GM21737 (cell line): ENCODE measurements around the gene PARVB.
"Not testable (repeated sequence)": the region's sequence is repeated elsewhere in the genome, so short reads cannot be mapped to it uniquely, and the experiment has no call there.

ENCODE experiments used
- ATAC-seq: cut with Tn5 transposase; IDR thresholded peaks from one replicate; pipeline ENCODE4 v1.9.1; 2021; ENCODE audit warnings: mild to moderate bottlenecking, moderate library complexity; ENCODE audit not compliant: unreplicated experiment

The PARVB gene

DNA sequence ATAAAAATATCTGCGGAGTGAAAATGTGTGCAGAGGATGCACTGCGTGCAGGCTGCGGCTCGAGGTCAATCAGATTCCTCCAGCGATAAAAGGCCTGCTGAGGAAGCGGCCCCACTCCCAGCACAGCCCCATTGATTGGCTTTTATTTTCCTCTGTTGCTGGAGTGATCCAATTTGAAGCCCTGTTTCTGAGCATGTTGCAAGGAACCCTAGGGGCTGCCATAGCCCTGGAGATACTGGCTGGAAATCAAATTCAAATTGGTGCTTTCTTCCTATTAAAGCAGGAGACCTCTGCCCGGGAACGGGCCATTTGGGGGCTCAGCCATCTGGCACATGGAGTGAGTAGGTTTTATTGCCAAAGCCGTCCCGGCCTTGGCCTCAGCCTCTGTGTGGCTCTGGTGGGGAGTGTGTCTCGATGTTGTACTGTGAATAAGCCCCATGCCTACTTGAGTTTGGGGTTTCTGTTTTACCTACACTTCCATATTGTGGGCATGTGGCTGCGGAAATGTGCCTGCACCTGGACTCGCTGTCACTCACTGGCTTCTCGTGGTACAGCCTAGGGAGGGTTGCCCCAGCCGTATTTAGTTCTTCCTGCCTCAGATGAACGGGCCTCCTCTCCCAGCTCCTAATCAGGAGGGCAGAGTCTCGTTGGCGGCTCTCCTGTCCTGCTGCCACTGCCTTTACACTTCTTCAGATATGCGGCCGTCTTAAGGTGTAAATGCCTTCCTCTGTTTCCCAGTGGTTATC is 25.6 kb downstream of the PARVB start:
- no peak for ATAC-seq

DNA sequence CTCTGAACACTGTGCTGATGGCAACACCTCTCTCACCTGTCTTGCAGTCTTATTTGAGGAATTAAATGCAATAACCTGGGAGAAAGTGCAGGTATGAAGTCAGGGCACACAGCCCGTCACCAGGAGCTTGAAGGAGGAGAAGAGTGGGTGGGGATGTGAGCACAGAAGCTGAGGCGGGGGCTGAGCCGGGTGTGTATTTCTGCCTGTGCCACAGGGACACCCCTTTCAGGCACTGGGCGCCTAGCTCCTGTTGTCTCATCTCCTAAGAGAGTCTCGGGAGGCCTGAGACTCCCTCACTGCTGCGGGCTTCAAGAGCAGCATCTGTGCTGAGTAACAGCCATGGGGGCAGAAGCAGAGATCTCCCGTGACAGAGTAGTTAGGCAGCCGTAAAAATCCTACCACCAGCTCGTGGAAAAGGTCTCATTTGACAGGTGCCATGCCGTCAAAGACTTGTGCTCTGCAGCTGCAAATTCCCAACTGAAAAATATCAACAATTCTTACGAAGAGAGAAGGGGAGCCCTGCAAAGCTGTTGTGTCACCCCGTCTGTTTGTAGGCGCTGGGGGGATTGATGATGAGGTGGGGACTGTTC is 26.8 kb downstream of the PARVB start:
- no peak for ATAC-seq

DNA sequence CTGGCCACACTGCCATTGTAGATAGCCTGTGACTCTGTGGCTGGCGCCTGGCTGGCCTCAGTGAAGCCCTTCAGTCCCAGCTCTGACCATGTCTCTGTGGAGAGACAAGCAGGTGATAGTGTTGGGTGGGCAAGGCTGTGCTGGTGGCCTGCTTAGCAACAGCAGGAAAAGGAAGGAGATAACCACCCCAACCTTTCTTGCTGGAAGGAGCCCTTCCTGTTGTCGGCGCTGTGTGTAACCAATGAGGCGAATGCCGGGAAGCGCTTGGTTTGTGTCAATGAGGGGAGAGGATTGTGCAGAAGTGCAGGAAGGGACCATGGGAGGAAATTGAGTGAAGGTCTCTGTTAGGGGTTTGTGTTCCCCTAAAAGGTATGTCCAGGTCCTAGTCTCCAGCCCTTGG is 27.3 kb downstream of the PARVB start:
- no peak for ATAC-seq

DNA sequence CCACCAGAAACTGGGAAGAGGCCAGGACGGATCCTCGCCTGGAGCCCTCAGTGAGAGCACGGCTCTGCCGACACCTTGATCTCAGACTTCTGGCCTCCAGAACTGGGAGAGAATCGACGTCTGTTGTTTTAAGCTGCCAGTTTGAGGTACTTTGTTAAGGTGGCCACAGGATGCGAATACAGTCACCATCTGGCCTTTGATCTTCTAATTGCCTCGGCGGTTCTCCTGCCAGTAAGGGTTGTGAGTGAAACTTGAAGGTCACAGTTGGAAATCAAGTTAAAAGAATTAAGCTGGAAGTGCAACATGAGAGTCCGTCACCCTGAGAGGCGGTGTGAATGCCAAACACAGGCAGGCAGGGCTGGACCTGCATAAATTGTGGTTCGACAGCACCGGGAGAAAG is 27.9 kb downstream of the PARVB start:
- ATAC-seq, result no peak

DNA sequence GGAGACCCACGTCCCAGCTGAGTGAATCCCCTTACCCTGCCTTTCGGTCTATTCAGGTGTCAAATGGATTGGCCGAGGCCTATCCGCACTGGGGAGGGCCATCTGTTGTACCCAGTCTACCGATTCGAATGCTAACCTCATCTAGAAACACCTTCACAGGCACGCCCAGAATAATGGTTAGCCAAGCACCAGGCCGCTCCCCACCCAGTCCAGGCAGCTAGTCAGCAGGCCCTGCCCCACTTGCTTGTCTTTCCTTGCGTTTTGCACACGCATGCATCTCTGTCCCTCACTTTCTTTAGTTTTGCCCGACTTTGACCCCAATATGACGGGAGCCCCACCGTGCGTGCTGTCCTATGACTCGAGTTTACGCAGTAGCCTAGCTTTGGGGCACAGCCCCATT is 31.7 kb downstream of the PARVB start:
- no peak for ATAC-seq

DNA sequence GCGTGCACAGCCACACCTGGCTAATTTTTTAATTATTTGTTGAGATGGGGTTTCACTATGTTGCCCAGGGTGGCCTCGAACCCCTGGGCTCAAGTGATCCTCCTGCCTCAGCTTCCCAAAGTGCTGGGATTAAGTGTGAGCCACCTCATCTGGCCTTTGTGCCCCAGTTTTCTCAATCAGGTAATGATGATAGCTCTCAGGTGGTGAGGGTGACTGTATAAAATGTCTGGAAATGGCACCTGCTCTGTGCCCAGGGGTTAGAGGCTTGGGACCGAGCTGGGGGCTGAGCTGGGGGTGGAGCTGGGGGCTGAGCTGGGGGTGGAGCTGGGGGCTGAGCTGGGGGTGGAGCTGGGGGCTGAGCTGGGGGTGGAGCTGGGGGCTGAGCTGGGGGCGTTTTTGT is 32.5 kb downstream of the PARVB start:
- not testable (repeated sequence) for ATAC-seq

DNA sequence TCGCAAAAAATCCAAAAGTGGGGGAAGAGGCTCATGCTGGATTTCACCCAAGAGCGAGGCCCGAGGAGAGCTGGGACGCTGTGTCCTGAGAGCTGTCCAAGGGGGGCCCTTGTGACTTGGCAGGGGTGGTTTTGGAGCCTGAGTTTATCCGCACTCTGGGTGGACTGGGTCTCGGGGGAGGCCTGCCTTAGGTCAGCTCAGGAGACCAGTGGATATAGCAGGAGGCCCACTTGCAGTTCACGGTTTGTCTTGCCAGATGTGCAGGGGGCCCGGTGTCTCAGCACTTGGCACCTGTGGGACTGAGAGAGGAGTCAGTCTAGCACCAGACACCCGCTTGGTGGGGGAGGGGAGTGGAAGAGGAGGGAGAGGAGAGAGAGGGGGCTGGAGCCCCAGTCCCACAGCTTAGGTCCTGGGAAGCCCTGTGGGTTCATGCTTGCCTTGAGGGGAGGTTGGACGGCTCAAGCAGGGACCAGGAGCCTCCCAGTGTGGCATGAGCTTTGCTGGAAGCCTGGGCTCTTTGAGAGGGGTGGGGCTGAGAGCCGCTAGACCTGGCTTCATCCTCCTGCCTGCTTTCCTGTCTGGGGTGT is 33.4 kb downstream of the PARVB start:
- ATAC-seq, result no peak

DNA sequence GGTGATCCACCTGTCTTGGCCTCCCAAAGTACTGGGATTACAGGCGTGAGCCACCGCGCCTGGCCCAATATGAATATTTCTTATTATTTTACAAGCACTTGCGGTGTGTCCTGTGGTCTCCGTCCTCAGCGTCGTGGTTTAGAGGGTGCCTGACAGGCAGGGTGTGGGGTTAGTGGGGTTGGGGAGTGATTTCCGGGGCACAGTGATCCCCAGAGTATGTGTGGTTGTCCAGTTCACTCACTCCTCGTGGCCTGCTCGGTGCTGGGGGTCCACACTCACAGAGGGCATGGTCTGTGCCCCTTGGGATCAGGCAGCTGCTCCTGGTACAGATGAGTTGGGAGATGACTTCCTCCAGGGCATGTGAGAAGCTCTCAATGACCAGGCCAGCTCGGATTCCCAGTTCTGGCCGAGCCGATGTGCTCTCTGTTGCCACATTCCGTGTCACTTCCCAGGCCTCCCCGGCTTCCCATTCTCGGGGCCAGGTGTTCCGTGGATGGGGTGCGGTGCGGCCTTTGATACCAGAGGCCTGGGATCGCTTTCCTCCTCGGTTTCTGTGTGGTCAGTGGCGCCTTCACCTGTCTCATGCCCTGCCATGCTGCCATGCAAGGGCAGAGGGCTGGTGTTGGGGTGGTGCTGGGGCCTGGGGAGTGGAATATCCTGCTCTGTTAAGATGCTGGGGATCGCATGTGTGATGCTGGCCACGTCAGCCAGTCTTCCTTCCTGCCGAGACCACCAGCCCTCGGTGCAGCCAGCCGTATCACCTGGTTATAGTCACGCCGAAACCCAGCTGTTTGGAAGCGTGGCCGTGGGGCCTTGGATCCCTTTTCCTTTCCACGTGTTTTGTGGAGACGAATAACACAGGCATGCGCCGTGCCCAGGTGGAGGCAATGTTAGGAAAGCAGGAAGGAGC is 39.6 kb downstream of the PARVB start:
- no peak for ATAC-seq

DNA sequence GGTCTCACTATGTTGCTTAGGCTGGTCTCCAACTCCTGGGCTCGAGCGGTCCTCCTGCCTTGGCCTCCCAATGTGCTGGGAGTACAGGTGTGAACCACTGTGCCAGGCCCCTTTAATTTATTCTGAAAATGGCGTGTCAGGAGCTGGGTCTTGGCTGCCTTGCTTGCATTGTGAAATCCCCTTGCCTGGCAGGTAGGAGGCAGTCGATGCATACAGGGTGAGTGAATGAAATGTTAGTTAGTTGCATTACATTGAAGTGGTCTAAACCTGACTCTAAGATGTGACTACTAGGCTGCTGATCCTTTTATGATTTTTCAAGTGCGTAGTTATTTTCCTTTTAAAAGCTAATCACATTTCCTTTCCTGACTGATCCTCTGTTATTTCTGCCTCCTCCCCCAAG is 42.9 kb downstream of the PARVB start:
- ATAC-seq, result no peak

DNA sequence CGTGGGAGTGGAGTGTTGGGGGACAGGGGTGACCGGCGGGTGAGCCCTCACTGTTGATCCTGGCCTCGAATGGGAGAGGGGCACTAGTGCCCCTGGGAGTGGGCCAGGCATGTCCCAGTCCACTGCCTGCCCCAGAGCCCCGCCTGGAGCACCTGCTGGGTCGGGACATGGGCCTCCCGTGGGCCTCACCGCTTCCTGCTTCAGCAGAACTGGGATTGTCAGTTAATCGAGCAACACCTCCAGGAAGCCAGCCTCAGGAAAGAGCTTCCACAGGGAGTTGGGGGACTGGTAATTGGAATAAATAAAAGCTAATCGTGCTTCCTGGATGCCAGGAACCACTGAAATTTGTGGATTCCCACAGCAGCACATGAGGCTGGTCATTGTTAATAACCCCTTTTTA is 43.8 kb downstream of the PARVB start:
- no peak for ATAC-seq

DNA sequence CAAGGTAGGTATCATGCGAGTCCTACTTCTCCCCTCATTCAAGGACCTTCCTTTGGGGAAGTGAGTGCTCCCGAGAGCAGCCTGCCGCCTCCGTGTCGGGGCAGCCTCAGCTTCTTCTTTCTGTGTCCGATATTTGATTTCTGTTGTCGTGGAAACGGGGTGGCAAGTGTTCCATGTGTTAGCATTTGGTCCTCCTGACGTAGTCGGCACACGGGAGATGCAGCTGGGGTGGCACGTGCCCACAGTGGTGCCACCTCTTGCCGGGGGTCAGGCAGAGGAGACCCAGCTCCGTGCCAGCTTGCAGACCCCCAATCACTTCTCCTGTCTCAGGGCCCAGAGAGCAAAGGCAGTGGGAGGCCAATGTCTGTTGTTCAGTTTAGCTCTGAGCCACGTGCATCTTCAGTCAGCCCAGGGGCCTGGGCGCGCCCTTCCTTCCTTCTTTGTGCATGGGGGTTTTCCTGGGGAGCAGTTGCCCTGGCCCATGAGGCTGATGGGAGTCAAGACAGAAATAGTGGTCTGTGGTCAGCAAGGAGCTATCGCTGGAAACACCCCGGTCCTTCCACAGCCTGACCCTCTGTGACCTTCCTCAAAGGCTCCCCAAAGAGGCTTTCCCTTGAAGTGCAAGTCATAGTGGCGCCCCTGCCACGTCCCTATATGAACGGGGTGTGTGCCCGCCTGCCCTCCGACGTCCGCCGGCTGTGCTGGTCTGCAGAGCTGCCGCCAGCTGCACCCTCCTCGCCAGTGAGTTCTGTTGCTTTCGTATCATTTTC is 44.5 kb downstream of the PARVB start:
- ATAC-seq, result peak; percentile 42

DNA sequence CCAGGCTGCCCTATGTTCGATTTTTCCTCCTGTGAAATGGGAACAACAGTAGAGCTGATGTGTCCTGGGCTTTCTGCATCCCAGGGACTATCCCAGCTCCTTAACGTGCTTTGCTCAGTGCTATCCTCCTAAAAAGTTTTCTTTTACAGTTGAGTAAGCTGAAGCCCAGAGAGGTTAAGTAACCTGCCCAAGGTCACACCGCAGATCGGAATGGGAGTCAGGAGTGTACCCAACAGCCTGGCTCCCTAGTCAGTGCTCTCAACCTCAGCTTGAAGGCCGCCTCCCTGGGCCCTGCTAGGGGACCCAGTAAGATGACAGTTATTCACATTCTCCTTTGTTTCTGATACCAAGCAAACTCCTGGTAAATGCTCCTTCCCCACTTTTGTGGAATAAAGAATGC is 45.9 kb downstream of the PARVB start:
- ATAC-seq, result no peak

DNA sequence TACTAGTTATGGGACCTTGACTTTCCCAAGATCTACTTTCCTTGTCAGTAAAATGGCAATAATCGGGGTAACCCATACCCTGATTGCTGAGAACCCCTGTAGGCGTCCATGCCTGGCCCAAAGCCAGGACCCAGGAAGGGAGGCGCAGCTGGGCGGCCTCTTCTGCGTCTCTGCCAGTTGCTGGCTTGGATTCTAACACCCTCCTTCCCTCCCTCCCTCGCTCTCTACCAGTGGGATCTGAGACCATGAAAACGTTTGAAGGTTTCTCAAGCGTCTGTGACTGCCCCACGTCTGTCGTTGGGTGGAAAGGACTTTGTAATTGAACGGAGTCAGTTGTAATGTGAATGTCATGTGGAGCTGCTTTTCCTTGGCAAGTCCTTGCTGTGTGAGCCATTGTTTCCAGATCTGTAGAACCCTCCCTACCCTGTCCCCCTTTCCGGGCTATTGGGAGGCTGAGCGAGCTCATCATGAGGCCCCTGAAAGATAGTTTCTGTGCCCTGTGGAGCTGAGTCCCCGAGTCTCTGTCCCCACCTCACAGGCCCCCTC is 47.8 kb downstream of the PARVB start:
- ATAC-seq, result no peak

DNA sequence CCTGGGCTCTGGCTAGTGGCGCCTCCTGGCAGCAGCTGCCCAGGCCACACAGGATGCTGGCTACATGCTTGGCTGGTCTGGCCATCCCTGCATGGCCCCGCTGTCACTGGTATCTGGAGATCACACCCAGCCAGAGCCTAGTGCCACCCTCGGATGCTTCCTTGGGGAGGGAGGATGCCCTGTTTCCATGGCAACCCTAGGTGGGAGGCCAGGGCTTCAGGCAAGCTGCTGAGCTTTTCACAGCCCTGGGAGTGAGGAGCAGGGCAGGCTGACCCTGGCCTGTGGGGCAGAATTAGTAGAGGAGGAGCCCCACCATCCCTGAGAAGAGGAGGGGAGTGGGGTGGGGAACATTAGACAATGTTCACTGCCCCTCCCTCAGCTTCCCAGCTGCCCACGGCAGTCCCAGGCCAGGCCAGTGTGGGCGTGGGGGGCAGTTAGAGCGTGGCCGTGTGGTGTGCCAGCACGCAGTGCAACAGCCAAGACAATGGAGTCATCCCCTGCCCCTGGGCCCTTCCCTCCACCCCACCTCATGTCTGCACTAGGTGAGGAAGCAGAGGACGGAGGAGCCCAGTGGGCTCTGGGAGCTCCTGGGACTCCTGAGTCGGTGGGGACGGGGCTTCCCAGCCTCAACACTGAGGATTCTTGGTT is 50.4 kb downstream of the PARVB start:
- no peak for ATAC-seq

DNA sequence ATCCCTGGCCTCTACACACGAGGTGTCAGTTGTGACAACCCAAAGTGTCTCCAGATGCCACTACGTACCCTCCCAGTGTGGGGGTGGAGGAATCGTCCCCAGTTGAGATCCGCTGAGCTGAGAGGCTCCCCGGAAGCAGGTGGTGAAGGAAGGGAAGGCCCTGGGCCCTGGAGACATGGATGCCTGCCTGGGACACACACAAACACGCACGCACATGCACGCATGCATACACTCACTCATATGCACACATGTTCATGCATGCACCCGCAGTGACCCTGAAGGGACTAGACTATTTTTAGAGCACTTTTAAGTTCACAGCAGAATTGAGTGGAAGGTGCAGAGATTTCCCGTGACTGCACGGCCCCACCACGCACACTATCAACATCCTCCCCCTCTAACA is 50.9 kb downstream of the PARVB start:
- ATAC-seq, result no peak

DNA sequence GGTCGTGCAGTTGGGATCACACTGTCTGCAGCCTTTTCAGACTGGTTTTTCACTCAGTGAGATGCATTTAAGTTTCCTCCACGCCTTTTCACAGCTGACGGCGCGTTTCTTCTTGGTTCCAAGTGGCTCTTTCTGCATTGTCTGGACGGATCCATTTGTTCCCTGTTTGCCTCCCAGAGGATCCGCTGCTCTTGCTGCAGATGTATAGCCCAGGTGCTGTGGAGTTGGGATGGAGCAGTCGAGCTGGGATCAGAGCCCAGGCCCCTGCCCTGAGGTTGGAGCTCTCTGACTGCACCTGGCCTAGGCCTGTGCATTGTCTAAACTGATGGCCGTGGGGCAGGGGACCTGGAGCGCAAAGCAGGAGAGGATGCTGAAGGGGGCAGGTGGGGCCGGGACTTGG is 51.6 kb downstream of the PARVB start:
- ATAC-seq, result no peak

DNA sequence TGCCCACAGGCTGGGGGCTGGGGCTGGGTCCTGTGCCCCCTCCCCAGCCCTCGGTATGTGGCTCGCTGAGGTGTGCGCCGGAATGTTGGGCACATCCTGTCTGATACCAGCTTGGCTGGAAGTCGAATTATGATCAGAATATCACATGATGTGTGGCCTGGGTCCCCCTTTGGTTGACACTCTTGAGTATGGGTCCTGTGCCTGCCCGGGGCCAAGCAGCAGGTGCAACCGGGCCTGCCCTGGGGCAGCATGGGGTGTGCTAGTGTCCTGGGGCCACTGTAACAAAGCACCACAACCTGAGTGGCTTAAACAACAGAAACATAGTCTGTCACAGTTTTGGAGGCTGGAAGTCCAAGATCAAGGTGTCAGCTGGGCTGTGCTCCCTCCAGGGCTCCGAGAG is 52.7 kb downstream of the PARVB start:
- no peak for ATAC-seq

DNA sequence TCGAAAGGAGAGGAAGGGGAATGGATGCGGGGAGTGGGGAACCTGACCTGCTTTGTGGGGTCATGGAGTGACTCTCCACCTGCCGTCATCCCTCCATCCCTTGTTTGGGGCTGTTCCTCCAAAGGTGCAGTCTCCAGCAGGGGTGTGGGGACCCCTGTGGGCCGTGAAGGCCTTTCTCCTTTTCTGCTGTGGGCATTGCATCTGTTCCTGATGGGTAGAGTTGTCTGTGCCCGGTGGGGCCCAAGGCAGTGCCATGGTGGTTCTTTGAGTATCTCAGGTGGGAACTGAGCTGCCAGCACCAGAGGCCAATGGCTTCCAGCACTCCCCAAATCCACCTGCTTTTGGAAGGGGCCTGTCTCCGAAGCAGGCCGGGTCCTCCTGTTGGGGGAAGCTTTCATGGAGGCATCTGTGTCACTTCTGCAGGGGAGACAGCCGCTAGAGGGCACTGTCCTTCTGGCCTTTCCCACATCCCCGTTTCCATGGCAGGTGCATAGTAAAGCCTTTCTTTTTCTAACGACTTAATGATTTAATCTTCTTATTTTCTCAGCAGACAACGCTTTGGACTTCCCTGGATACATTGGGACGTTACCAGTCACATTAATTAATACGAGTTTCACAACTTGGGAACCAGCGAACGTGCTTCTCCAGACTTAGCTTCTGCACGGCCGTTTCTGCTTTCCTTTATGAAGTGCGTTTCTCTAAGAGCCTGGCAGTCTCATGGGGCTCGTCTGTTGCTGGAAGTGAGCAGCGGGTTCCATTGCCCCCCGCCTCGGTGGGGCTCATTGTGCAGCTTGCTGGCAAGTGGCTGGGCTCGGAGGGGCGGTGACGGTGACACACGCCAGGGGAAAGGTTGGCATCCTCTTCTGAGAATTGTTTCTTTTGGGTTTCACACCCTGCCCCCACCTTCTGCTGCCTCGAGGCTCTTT is 57.1 kb downstream of the PARVB start:
- no peak for ATAC-seq

DNA sequence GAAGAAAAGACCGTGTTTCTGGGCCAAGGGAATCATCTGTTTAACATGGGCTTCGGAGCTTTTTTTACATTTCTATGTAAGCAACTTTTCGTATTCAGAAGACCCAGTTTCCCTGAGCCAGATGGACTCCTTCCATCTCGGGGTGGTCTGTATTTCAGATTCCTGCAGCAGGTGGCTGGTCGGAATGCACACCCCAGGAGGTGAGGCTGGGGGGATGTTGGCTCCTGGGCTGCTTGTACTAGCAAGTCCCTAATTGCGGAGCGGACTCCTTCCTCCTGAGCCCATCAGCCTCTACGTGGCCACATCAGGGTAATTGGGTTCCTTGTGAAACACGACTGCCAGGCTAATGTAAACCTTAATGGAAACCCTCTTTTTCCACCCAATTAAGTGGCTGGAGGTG is 58.7 kb downstream of the PARVB start:
- no peak for ATAC-seq
